GM12801 (cell line): Measurements from ENCODE around the gene ELAVL4.

Experiments used
- TF ChIP-seq, protein P1 (sequence below): IDR thresholded peaks from one replicate; pipeline ENCODE4 v1.5.1; 2011; ENCODE audit warnings: control low read depth; ENCODE audit not compliant: insufficient read length; ENCODE audit errors: extremely low read depth

The ELAVL4 gene

DNA sequence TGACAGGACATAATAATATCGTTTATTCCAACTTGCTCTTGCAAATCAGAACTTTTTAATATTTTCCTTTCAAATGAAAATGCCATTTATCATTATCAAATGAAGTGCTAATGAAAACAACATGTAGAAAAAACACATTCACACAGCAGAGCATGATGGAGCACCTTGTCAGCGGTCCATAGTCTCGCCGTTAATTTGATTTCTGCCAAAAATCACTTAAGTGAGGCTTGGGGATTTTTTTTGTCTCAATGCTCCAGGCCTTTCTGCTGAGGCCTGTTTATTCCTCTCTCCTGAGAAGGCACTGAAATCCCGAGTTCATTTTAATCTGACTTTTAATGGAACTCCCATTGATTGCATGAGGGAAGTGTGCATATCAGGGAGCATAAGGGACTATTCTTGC, 122.5 kb downstream of the ELAVL4 start:
- TF ChIP-seq, protein P1, sequence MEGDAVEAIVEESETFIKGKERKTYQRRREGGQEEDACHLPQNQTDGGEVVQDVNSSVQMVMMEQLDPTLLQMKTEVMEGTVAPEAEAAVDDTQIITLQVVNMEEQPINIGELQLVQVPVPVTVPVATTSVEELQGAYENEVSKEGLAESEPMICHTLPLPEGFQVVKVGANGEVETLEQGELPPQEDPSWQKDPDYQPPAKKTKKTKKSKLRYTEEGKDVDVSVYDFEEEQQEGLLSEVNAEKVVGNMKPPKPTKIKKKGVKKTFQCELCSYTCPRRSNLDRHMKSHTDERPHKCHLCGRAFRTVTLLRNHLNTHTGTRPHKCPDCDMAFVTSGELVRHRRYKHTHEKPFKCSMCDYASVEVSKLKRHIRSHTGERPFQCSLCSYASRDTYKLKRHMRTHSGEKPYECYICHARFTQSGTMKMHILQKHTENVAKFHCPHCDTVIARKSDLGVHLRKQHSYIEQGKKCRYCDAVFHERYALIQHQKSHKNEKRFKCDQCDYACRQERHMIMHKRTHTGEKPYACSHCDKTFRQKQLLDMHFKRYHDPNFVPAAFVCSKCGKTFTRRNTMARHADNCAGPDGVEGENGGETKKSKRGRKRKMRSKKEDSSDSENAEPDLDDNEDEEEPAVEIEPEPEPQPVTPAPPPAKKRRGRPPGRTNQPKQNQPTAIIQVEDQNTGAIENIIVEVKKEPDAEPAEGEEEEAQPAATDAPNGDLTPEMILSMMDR: no peak

- TF ChIP-seq, protein P1: no peak
These were observed 123.6 kb downstream of the ELAVL4 start for GRCh38 chr1:50232336-50232735.

GRCh38 chr1:50236656-50237055, 127.9 kb downstream of the ELAVL4 start:
- TF ChIP-seq, protein P1: no peak

- TF ChIP-seq, protein P1: no peak
These were observed 128.3 kb downstream of the ELAVL4 start for GRCh38 chr1:50237056-50237455.

GRCh38 chr1:50243939-50244338, 135.2 kb downstream of the ELAVL4 start:
- TF ChIP-seq, protein P1: no peak

- TF ChIP-seq, protein P1: no peak
These were observed 138.1 kb downstream of the ELAVL4 start for GRCh38 chr1:50246869-50247268.

DNA sequence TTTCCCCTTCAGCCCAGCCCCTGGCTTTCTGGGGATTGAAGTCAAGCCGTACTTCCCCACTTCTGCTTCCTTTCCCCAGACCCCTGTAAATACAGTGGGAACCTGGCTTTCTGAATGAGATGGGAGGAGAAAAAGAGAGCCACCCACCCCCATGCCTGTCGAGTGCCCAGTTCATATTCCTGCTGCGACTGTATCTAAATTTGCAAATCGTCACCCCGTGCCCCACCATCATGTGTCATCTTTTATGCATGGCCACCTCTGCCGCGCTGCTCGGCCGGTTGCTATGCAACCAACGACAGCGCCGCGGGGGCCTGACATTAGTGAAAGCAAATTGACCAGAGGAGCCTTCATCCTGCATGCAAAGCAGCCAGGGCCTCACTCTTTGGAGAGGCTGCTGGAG, 143.0 kb downstream of the ELAVL4 start:
- TF ChIP-seq, protein P1: no peak

- TF ChIP-seq, protein P1: no peak
These were observed 143.5 kb downstream of the ELAVL4 start for GRCh38 chr1:50252196-50252595.
